HG02759 (cell line): ENCODE measurements around the gene SYS1.

ENCODE experiments used
- ATAC-seq: cut with Tn5 transposase; IDR thresholded peaks from one replicate; pipeline ENCODE4 v1.9.1; 2021; ENCODE audit warnings: mild to moderate bottlenecking, moderate library complexity; ENCODE audit not compliant: unreplicated experiment

SYS1 gene

DNA sequence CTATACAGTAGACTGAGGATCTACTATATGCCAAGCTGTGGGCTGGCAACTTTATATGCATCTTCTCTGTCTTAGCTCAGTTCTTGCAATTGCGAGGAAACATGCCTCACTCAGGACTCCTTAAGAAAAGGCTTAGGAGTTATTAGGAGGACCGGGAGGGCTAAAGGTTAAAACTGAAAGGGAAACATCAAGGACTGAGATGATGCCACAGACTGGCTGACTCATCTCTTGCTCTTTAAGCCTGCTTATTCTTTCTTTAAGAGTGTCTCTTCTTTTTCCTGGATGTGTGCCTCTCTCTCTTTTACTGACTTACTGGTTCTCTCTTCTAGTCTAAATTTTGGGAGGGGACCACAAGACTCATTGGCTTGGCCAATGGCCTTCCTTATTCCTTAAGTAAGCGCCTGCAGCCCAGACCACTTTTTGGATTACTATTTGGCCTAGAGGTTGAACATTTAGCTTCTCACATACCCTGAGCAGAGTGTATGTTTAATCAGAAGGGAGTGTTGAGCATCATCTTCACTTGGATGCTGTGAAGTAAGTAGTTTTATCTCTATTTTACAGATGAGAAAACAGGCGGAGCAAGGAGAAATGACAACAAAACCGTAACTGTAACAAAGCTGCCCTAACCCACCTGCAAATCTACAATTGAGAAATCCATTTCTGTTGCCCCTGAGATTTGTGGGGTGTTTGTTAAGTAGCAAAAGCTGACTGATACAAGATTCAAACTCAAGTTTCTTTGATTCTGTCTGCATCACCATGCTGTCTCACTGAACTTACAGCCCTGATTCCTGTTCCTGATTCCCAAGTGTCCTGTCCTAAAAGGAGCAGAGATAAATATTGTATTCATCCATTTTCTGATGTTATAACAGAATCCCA lies 7.5 kb upstream of the SYS1 start:
- no peak for ATAC-seq

- no peak for ATAC-seq
These were observed 4.5 kb upstream of the SYS1 start for GRCh38 chr20:45358282-45359068.

DNA sequence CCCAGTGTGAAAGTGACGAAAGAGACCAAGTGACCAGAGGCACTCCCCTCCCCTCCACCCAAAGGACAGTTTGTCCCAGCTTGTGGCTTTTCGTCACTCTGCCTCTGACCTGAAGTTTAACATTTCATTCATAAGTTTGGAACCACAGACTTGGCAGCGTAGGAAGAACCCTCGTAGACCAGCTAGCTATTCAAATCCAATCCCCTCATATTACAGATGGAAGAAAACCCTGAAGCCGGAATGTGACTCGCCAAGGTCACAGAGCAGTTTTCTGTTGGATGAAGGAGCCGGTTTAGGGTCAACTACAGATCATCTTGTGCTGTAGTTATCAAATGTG lies 3.9 kb upstream of the SYS1 start:
- no peak for ATAC-seq

DNA sequence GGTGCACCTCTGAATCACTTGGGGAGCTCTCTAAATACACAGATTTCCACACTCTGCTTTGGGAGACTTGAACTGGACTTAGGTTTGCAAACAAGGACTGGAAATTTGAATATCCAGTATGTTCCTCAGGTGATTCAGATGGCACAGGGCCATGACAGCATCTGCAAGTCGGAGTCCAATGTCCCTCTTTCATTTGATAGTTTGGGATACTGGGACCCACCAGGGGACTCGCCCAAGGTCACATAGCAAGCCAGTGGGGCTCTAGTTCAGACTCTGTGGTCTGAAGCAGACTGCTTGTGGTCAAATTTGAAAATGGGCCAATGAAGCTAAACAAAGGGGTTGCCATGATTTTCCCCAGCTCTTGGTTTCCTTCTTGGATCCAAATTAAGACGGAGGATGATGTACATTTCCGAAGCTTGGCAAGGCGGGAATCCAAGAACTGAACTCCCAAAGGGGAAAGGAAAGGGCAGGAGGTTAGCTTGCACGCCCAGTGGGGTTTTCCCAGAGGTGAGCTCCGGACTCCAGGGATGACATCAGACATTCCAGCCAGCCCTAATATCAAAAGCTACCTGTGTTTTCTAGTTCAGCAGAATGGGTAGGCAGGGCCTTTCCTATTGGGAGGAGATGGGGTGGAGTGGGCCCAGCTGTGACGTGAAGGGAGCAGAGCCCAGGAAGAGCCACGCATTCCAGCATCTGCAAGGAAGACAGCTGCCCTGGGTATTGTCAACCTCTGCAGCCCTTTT lies 3.4 kb upstream of the SYS1 start:
- no peak for ATAC-seq

DNA sequence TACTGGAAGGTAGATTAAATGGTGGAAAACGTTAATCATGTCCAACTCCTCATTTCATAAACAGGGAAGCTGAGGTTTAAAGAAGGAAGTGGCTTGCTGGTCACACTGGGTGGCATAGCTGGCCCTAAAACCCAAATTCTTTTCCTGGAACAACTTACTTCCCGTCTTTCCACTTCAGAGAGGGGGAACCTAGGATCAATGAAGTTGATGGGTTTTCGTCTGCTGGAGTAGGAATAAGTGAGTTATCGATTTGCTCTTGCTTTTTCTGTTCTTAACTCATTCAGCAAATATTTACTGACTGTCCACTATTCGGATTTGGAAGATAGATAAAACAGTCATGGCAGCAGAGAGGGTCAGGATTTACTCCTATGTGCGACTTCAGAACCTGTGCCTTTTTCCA lies 1.2 kb upstream of the SYS1 start:
- ATAC-seq: no peak

DNA sequence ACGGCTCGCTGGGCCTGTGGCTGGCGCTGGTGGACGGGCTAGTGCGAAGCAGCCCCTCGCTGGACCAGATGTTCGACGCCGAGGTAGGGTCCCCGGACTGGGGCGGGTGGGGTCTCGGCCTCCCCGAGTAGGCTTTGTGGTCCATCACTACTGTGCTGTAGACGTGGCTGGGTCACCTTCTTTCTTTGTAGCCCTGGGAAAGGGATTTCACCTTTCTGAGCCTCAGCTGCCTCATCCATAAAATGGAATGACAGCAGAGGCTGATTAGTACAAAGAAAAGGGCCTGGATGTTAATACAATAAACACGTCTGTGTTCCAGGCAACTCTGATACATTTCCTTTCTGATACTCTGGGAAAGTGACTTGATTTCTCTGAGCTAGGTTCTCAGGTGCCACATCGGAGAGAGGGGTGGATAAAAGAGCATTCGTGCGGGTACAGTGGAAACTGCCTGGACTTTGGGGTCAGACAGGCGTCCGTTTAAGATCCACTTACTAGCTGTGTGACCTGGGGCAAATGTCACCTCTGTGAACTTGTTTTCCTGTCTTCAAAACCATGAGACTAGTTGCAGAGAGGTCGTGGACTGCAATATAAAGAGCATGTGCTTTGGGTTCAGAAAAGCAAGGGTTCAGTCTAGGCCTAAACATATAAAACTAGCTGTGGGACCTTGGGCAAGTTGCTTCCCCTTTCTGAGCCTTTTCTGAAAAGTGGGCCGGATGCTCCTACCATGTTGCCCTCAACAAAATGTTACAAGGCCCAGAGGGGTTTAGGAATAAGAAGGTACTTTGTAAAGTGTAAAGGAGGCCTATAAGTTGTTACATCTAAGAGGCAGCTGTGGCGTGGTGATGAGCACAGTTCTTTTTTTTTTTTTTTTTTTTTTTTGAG lies 896 bp downstream of the SYS1 start:
- no peak for ATAC-seq

GRCh38 chr20:45365444-45365970 lies 2.6 kb downstream of the SYS1 start:
- ATAC-seq: no peak

DNA sequence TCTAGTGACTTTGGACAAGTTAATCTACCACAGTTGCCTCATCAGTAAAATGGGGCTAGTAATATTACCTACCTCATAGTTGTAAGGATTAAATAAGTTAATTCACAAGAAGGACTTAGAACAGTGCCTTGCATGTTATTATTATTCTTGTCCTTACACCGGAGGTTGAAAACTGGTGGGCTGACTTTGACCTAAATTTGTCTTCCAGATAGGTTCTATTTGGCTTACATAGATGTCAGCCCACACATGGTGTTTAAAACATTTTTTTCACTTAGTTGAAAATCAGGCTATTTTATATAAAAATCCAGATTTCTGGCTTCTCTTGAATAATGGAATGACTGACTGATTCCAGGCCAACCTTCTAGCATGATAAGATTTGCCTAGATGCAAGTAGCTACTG lies 3.2 kb downstream of the SYS1 start:
- no peak for ATAC-seq

- ATAC-seq: no peak
These were observed 3.7 kb downstream of the SYS1 start for GRCh38 chr20:45366631-45367030.

DNA sequence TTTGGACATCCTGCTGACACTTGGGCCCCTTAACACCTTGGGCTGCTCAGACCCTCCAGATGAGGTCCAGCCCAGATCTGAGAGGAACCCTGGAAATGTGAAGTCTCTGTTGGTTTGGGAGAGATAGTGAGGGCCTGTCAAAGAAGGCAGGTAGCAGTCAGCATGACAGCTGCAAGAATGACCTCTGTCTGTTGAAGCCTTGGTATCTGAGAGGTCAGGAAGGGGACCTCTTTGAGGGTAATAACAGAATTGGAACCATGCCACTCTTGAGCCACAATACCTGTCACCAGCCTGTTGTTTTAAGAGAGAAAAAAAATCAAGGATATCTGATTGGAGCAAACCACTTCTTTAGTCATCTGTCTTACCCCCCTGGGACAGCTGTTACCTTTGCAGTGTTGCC lies 4.2 kb downstream of the SYS1 start:
- ATAC-seq: no peak

GRCh38 chr20:45368221-45368980 lies 5.4 kb downstream of the SYS1 start:
- ATAC-seq: peak; percentile 79

DNA sequence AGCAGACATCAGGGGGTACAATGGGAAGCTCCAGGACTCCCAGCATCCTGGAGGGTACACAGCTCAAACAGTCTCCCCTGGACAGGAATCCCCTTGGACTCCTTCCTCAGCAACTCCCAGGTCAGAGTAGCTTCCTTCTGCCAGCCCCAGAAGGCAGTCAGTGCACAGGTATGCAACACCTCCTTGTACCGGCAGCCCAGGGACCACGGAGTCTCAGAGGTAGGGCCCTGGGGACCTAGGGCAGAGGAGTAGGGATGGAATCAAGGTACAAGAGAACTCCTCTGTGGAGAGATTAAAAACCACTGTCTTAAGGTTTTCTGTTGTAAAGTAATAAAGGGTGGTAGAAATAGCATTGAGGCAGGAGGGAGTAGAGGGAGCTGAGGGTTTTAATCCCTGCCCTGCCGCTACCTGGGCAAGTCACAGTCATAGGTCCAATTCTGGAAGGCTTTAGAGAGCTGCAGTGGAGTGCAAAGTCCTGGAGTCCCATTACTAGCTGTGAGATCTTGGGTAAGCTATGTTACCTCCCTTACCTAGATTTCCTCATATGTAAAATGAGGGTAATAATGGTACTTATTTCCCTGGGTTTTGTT lies 7.7 kb downstream of the SYS1 start:
- ATAC-seq: no peak

DNA sequence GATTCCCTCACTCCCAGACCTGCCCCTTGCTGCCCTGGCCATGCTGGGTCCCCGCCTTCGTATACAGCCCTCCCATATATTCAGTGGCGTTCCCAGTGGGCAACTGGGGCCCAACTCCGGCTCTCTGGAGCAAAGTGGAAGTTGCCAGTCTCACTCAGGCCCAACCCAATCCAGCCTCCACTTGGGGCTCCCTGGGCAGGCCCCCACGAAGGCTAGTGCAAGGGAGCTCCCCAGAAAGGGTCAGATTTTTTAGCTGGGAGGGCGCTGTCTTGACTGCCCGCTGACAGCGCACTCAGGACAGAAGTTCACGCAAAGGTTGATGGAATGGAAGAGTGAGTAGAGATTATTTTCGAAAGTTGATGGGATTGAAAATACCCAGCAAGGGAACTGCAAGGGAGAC lies 9.3 kb downstream of the SYS1 start:
- ATAC-seq: no peak

DNA sequence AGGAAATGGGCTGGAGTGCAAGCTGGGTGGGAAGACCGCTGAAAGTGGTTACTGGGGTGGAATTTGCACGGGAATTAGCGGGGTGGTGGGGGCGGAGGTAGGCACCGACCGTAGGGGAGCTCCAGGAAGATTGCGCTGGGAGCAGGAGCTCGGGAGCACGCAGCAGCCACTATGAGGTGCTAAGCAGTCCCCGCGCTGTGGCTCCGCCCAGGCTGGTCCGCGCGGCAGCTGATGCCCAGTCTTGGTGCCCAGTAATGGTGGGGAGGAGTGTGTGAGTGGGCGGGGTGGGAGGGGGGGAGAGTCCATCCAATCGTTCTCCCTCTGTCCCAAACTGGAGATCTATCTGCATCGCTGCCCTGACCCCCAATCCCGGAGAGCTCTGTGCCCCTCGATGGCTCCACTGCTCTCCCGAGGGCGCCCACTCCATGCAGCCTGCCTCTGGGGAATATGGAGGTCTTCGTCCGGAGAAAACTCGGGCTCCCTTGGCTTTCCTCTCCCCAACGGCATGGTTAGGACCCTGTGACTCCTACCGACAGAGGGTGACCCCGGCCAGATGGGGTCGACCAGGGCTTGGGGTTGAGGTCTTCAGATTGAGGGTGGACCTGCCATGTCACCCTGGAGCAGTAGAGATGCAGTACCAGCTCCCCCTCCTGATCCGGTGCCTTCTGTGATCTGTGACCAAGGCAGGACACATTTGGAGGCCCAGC lies 9.8 kb downstream of the SYS1 start:
- no peak for ATAC-seq

GRCh38 chr20:45373353-45374100 lies 10.6 kb downstream of the SYS1 start:
- peak; percentile 78 for ATAC-seq

DNA sequence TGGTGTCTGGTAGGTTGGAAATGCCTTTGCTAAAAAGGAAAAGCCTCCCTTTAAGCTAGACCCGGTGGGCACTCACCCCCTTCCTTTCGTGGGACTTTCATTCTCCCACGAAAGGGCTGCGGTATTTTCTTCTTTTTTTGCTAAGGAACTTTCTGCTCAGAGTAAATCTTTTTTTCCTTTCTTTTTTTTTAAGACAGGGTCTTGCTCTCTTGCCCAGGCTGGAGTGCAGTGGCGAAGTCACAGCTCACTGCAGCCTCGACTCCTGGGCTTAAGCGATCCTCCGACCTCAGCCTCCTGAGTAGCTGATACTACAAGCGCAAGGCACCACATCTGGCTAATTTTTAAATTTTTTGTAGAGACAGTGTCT lies 11.1 kb downstream of the SYS1 start:
- ATAC-seq: no peak

DNA sequence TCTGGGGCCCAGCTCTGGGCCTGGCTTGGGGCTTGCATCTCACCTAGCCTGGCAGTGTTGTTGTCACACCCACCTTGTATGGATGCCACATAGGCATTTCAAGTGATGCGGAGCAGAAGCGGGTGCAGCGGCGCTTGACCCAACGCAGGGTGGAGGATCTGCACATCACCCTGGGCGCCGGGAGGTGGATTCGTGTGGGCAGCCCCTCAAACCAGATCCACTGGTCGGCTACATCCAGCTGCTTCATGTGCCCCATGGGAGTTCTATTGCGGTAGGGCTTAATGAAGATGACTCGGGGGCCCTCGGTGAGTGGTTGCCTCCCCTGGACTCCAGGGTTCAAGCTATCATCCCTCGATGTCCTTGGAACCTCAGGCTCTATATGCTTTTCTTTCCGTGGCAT lies 12.0 kb downstream of the SYS1 start:
- no peak for ATAC-seq

- ATAC-seq: no peak
These were observed 14.3 kb downstream of the SYS1 start for GRCh38 chr20:45377269-45377668.
